Measurements from ENCODE around the gene TBC1D3.
"Not testable (repeated sequence)": the region's sequence is repeated elsewhere in the genome, so short reads cannot be mapped to it uniquely, and the experiment has no call there.

The TBC1D3 gene

DNA sequence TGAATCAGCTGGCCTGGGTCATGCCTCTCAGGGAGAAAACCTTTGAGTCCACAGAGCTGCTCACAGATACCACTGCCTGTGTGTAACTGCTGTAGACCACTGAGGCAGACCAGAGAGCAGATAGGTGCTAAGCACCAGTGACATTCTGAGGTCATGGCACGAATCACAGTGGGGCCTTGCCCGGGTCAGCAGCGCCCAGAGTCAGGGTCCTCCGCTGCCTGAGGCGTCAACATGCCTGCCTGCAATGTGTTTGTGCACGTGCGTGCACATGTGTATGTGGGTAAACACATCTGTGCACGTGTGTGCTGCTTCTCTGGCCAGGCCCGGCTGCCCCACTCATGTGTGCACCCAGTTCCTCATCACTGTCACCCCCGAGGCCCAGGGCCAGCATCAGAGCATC, at the start of gene TBC1D3:
Gene TBC1D3 (minus strand): TSS at position 101 of the 400 bp plus-strand sequence. CDS start 1,526 bp downstream, outside the sequence.
- DNase-seq, result not testable (repeated sequence)

DNA sequence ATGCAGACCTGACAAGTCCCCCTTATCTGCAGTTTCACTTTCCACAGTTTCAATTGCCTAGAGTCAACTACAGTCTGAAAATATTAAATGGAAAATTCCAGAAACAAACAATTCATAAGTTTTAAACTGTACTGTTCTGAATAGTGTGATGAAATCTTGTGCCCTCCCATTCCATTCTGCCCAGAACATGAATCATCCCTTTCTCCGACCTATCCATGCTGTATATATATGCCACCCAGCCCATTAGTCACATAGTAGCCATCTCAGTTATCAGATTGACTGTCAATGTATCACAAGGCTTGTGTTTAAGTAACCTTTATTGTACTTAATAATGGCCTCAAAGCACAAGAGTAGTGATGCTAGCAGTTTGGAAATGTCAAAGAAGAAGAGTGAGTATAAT, 40.4 kb upstream of the TBC1D3 start:
- DNase-seq, result not testable (repeated sequence)

DNA sequence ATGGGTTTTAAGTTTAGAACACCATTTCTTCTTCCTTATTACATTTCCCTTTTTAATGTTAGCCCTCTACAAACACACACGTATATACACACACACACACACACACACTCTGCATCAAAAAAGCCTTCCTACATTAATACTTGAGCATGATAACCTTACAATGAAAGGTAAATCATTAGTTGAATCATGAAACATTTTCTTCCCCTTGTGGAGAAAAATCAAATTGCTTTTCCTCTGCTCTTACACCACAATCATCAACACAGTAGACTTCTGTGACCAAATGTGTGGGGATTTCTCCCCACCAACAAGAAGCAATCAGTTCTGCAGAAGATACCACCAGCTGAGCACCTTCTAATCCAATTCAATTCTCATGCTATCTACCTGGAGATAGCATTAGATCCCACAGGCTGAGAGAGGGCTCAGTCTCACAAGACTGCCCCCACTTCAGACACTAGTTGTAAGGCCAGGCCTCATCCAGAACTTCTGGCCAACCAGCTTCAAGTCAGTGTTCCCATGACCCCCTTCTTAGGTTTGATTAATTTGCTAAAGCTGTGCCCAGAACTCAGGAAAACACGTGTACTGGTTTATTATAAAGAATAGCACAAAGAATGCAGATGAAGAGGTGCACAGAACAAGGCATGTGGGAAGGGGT, 33.6 kb upstream of the TBC1D3 start:
- not testable (repeated sequence) for DNase-seq

DNA sequence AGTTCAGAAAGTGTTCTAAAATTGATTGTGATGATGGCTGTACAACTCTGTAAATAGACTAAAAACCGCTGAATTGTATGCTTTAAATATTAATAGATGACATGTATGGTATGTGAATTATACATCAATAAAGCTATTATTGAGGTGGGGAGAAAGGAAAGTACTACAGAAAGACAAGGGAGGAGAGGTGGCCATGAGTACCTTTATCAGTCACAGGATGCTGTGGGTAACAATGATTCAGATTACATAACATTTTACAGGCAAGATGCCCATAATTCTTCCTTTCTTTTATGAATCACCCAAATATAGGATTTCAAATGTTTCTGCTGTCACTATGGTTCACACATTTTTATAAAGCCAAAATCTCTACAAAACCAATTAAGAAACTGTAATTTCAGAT, 28.5 kb upstream of the TBC1D3 start:
- DNase-seq, result not testable (repeated sequence)

DNA sequence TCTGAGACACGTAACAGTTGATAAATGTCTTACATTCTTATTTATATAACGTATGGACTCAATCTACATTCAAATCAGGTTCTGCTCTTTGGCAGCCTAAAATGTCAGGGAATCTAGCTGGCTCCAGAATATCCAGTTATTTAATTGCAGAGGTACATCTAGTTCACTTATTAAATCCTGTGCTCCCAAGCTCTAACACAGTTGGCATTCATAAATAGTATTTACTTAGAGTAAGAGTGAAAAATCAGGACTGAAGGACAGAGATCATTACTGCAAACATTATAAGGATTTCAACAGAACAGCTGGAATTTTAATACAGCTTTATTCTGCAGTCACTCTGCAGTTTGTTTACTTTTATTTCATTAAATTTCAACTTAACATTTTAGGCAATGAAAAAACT, 7.9 kb upstream of the TBC1D3 start:
- DNase-seq, result not testable (repeated sequence)

DNA sequence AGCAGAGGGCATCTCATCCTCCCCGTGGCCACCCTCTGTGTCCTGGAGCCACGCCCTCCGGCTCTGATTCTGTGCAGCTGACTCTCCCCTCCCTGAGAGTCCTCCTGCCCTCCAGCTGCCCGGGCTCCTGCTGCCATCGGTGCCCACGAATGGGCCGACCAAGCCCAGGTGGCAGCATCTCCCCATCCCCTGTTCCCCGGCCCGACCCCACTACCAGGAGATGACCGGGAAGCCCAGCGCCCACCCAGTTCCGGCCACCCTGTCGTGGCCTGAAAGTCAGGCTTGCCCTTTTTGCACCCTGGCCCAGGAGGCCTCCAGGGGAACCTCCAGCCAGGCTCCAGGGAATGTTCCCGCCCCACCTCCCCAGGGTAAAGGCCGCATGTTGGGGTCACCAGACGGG, 57.5 kb downstream of the TBC1D3 start:
- DNase-seq, result not testable (repeated sequence)
